Activated CD8-positive, alpha-beta memory T cell treated with anti-CD3 and anti-CD28 coated beads for 1 hour (primary cell): Measurements from ENCODE around the gene SLC22A17.

Experiments
- DNase-seq, 2 donors: peaks; one replicate each; pipeline ENCODE4 v3.0.0-alpha.2; 2020; ENCODE audit warnings: low read depth in 1 of 2; ENCODE audit errors: extremely low read depth in 1 of 2

The SLC22A17 gene

DNA sequence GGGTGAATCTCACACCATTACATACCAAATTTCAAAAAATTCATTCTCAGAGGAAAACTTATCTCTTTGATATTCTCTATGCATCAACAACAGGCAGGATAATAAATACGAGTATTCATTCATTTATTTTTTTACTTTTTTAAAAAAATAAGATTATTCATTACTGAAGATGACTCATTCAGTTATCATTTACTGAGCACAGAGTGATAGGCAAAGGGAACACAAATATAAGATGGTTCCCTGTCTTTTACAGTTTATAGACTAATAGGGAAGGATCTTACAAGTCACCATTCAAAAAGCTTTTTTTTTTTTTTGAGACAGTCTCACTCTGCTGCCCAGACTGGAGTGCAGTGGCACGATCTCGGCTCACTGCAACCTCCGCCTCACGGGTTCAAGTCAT lies 36.4 kb downstream of the SLC22A17 start:
- DNase-seq = no peak

DNA sequence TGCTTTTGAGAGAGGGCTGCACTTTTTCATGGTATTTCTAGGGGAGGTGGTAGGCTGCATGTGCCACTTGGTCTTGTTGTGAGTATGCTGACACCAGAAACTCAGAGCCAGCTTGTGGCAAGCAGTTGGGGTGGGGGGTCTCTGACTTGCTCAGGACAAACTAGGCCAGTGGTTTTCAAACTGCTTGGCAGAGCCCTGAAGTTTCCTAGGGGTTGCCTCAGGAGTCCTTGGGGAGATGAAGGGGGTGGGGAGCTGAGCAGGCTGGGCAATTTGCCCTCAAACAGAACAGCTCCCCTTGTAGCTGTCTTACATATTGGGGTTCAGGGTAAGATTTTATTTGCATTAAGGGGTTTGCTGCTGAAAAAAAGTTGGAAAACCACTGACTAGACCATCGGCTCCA lies 42.1 kb downstream of the SLC22A17 start:
- no peak for DNase-seq

DNA sequence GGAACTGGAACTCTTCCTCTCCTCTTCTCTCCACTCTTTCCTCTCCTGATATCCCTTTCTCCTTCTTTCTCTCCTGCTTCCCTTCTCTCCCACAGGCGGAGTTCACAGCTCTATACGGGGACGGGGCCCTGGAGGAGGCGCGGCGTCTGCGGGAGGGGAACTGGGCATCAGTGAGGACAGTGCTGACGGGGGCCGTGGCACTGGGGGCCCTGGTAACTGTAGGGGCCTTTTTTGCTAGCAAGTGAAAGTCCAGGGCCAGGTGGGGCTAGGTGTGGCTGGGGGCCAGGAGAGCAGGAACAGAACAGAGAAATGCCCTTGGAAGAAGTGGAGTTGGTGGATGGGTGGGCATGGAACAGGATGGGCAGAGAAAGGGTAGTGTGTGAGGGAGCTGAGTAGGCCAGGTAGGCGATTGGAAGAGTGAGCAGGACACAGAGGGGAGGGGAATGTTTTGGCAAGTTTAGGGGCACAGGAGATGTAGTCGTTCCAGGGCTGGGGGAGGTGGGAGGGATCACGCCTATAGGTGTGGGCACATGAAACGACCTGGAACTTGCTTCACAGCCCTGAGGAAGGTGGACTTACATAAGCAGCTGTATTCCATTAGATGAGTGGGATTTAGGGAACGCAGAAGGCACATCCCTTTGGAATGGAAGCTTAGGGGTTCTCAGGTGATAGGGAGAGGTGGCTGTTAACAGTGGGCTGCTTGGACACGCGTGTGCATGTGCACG lies 43.8 kb downstream of the SLC22A17 start:
- no peak for DNase-seq

DNA sequence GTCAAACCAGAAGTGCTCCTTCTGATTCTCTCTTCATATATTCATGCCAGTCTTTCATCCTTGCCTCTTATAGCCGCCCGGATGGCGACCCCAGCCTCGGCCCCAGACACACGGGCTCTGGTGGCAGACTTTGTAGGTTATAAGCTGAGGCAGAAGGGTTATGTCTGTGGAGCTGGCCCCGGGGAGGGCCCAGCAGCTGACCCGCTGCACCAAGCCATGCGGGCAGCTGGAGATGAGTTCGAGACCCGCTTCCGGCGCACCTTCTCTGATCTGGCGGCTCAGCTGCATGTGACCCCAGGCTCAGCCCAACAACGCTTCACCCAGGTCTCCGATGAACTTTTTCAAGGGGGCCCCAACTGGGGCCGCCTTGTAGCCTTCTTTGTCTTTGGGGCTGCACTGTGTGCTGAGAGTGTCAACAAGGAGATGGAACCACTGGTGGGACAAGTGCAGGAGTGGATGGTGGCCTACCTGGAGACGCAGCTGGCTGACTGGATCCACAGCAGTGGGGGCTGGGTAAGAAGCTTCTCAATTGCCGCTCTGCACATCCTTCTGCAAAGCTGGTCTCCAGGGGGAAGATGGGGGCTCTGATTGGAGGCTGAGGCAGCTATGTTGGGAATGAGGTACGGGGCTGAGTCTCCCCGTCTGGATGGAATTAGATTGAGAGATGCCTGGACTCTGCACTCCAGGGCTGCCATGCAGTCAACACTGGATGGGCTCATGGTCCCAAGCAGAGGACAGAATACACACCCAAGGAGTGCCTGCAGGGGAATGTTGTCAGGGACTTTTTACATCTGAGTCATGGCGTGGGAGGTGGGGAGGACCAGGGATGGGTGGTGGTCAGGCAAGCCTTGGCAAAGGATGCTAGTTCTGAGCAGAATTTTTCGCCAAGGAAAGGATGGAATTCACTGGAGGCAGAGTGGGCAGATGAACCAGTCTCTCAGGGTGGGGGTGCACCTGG lies 44.7 kb downstream of the SLC22A17 start:
- no peak for DNase-seq

DNA sequence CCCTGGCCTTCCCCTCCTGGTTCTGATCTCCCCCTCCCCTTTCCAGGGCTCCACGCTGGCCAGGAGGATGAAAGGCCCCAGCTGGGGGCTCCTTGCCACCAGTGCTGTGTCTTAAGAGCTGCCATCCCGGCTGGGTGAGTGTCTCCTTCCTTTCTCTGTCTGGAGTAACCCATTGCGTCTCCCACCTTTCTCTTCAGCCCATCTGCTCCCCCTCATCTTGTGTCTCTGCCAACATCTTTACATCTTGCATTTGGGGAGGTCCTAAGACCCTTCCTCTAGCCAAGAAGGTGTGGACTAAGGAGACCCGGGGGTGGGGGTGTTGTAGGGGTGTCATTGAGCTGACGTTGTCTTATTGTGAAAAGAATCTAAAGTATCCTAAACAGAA lies 45.5 kb downstream of the SLC22A17 start:
- DNase-seq = no peak

DNA sequence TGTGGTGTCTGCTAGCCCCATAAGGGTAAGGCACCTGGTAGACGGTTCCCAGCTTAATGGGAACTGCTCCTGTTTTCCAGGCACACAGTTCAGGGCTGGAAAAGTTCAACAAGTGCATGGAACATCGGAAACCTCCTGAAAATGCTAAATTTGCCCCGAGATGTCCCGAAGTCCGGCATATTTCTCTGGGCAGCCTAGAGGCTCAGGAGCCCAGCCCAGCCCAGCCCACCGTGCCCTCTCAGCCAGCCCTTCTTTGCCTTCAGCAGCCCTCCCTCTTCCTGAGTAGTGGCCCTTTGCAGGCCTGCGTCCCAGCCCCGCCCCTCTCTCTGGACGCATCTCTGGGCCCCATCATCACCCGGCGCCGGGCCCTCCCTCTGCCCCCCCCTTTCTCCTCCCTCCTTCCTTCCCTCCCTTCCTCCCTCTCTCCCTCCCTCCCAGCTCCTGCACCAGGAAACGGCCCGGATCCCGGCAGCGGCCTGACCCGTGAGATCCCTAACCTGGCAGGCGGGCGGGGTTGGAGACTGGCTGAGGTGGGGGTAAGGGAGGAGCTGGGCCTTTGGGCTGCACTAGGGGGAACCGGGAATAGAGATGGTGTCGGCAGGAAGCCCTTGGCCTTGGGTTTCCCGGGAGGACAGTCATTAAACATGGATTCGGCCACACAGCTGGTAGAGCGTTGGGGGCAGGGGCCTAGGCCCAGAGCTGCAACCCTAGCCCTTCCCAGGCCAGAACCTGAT lies 46.1 kb downstream of the SLC22A17 start, which contains the start of gene BCL2L2:
TSS of gene BCL2L2 (plus strand) at position 422 of the 734 bp plus-strand sequence. CDS start 935 bp downstream, outside the sequence.
- no peak for DNase-seq

DNA sequence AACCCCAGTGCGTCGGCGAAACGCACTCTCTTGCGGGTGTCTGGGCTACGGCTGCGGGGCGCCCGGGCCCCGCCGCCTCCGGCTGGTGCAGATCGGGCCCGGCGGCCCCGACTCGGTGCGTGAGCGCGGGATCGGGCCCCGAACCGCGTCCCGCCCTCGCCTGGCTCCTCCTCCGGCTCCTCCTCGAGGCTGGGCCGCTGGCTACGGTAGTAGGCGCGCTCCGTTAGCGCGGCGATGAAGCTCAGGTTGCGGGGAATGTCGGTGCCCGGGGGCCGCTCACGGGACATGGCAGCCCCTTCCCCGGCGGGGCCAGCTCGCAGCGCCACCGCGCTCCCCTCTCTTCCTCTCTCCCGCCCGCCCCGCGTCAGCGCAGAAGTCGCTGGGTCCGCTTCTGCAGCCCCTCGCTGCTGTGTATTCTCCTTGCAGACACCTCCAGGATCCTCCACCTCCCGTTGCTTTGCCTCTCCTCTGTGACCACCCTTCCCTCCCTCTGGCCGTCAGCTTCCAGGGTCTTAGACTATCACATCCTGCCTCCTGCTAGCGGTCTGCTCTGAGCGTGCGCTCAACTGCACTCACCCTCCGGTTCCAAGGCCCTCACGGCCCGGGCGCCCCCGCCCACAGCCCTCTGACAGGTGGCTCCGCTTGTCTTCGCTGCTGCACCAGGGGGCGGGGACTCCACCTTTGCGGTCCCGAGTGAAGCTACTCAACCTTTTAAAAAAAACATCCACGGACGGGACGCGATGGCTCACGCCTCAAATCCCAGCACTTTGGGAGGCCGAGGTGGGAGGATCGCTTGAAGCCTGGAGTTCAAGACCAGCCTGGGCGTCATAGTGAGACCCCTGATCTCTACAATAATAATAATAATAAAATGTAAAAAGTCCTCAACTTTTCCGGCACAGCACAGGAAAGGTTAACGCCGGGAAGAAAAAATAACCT lies 50.1 kb downstream of the SLC22A17 start, which contains the start of gene PPP1R3E:
TSS of gene PPP1R3E (minus strand) at position 570 of the 936 bp plus-strand sequence. CDS start at position 287, 283 bp downstream.
- peak; percentile 60 to 79 for DNase-seq

DNA sequence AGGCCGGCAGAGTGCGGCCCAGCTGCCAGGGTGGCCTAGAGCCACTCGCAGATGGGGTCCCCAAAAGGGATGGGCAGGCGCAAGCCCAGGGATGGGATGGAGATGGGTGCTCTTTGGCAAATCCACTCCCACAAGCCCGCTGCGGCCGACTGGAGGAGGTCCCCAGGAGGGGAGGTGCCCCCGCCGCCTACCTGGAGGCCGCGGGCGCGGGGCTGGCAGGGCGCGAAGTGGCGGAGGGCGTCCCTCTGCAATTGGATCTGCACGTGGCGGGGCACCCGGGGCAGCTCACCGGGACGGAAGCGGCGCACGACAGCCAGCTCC lies 50.8 kb downstream of the SLC22A17 start:
- no peak for DNase-seq

DNA sequence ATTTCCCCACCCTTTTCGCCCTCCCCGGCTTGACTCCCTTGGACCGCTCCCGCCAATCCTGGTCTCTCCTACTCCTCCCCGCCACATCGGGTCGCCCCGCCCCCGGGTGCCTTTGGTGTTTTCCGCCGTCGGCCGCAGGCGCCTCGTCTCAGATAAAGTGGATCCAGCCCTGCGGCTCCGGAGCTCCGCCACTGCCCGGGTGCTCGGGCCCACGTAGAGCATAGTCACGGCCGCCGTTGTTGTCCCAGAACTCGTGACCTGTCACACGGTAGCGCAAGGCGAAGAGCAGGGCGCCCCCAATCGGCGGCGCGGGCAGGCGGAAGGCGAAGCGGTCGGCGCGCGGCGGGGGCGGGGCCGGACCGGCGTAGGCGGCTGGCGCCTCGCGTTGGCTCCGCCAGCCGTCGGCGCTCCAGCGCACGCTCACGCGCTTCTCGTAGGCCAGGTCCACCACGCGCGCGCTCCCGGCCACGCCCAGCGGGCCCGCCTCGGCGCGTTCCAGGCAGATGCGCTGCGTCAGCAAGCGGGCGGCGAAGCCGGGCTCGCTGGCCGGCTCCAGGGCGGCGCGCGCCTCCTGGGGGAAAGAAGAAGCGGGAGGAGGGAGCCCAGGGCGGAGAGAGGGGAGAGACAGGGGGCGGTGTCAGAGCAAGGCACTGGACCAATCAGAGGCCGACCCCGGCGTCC lies 51.3 kb downstream of the SLC22A17 start:
- peak; percentile 85 to 96 for DNase-seq

DNA sequence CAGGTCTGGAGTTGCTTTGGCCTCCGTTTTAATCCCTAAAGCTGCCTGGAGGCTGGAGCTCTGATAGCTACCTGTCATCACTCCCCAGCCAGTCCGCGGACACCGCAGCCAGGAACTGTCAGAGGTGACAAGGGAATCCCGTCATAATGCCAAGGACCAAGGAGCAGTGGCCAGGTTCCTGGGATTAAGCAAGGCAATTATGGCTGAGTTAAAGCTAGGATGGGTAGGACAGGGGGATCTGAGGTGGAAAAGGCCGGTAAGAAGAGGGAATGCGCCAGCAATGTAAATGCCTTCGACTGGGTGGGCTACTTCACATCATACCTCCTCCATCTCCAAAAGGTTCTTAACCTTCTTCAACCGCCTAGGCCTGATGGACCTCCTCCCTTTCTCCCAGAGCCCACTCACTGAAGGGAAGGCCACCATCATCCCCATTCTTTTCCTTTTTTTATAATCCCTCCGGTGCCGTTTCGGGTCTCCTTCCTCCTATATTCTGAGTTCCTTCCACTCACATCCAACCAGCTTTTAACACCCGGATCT lies 51.9 kb downstream of the SLC22A17 start:
- DNase-seq = no peak

DNA sequence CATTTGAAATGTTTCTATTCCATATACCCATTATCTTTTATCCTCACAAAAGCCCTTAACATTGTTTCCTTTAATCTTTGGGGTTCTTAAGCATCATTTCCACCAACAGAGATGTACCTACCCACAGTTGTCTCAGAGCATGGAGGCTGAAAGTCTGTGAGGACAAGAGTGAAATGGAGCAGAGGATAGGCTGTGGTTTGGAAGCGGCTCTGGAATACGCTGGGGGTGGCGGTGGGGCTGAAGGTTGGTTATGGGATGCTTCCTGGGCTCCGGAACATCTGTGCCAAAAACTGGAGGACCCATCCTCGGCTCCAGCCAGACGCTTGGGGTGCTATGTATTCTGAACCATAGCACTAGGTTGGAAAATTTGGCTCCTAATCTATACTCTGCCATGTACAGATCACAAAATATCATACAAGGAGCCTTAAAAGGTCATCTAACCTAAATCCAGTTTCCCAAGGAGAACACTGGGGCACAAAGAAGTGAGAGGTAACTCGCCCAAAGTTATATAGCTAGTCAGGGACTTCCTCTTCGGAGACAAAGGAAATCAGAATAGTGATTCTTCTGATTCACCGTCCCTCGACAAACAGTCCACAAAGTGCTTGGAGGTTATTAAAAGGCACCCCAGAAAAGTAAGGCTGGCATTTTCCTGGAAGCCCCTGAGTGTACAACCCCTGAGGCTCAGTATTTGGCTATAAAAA lies 52.6 kb downstream of the SLC22A17 start:
- no peak for DNase-seq

DNA sequence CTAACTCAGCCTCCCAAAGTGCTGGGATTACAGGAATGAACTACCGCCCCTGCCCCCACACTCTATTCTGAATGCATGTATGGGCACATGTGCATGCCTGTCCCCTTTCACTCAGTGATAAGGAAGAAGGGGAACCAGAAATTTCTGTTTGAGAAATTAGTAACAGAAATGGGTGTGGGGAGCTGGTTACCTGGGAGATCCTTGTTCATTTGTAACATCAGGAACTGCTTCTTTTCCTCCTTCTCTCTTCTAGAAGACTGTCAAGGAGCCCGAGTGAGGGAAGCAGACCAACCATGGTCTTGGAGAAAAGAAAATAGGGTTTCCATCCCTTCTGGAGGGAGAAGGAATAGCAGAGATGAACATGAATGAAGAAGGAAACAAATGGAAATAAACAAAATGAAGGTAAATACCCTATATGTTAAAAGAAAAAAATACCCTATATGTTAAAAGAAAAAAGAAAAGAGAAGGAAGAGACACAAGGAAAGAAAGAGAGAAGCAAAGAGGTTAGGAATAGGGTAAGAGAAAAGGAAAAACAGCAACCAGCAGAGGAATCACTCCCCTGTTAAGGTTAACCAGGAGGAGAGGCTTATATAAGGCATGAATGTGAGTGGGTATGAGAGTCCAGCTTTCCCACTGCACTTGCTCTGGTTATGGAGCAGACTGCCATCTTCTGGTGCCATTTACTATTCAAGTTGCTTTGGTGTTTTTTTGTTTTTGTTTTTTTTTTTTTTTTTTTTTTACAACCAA lies 53.3 kb downstream of the SLC22A17 start:
- no peak for DNase-seq

DNA sequence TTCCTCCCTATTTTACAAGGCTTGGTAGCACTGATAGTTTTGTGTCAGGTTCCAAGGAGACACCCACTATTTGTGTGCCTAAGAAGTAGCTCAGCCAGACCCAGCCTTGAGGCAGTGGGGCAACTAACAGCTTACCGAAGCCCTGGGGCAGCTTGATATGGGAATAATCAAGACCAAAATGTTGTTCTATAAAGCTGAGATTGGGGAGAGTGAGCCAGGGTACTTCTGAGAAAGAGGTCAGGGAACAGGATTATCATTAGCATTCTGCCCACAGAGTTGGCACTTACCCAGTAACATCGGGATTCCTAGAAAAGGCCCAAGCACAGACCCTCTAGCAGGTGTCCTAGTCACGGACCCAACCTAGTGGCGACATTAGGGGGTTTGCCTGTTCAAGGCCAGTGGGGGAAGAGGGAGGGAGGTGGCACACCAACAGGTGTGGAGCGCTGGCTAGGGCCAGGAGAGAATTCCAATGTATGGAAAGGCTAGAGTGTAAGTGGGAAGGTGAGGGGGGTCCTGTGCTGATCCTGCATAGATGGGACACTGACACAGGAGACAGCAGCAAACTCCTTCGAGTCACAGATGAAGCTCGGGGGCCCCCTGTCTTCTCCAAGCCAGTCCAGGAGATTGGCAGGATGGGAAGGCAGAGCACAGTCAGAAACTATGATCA lies 54.9 kb downstream of the SLC22A17 start:
- no peak for DNase-seq

DNA sequence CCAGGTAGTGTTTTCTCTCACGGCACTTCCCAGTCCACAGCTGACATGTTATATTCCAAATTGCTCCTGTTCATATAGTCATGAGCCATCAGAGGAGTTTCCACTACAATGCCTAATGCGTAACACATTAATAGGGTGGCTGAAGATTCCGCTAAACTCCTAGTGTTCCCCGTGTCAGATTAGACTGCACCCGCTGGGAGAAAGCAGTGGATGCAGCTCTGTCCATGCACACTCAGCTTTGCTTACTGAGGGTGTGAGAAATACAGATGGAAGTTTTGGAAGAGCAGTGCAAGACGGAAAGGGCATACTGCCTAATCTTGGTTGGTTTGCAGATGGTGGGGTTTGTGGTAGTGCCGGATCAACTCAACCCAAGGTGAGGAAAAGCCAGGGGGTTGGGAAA lies 55.6 kb downstream of the SLC22A17 start:
- no peak for DNase-seq
